Hair follicular keratinocyte (primary cell): ENCODE data around the gene PROP1. TPM values are rescaled to one million over a fixed set of nuclear protein-coding genes. Genes with fewer than 3 reads are reported as not detected.

Source experiments
- total RNA-seq: library from RNA; depleted of rRNA; stranded (reverse); fragments of >200 nt; gene quantifications from 2 replicates; pipeline ENCODE4 v1.2.3, GENCODE V29; 2015

PROP1 gene
- total RNA-seq = not detected in 2 replicates

DNA sequence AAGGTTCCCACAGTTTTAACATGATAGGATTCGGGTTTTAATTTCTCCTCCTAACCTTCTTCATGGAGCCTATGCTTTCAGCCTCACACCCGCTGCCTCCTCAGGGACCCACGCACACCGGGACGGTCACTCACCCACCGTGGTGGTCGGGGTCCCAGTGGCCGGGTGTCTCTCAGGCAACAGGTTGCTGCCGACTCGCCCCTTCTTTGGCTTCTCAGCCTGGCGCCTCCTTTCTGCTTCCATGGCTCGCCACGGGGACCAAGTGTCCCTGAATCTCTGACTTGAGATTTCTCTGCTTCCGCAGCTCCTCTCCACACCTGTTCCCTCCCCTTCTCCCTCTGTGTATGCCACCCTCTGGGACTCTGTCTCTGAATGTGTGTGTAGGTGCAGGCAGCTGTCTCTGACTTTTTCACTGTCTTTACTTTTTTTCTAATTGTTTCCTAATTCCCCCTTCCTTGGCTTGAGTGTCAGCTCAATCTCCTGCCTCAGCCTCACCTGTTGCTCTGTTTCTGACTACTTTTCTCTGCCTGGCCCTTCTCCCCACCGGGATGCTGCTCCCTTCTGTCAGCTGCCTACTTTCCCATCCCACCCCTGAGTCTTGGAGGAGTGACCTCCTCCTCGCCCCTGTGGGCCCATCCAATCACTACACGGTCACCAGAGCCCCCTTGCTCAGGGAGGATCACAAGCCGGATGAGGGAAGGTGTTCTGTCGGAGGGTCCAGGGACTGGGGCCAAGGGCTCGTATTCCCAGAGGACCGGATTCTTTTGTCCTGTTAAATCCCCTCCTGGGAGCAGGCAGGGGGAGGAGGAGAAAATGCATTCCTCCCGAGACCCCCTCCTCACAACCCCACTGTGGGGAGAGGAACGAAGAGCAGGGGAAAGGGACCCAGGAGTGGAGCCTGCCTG lies at the start of gene PROP1:
Gene PROP1 (minus strand): TSS at position 552 of the 905 bp plus-strand sequence. CDS start 309 bp downstream, at position 243.

Other genes starting within 250 kb of the PROP1 start
- gene FAM153A, start 213.3 kb downstream of the PROP1 start, total RNA-seq = not detected in 2 replicates
- gene N4BP3, start 117.3 kb upstream of the PROP1 start, total RNA-seq = 5.3 and 6.1 TPM in 2 replicates
- gene RMND5B, start 134.8 kb upstream of the PROP1 start, total RNA-seq = 23.0 and 24.2 TPM in 2 replicates
- gene NHP2, start 157.6 kb upstream of the PROP1 start, total RNA-seq = 378 and 577 TPM in 2 replicates
- gene GMCL2, start 191.1 kb upstream of the PROP1 start, total RNA-seq = not detected in 2 replicates
- 72.8 and 158 TPM in 2 replicates for gene HNRNPAB, start 208.3 kb upstream of the PROP1 start, total RNA-seq
- gene PHYKPL, start 236.6 kb upstream of the PROP1 start, total RNA-seq = 9.9 and 17.6 TPM in 2 replicates